Vagina (tissue), 2 donors: ENCODE data around the gene SIAH2.

Source experiments
- POLR2A ChIP-seq, 2 donors: fragments of 450-650 bp; IDR thresholded peaks; one replicate each; pipeline ENCODE4 v1.6.1; 2017; ENCODE audit warnings: antibody characterized with exemption in 2 of 2, mild to moderate bottlenecking in 2 of 2, moderate library complexity in 2 of 2
- POLR2AphosphoS5 ChIP-seq, 2 donors: sonication (generic); formaldehyde crosslinking; IDR thresholded peaks; one replicate each; pipeline ENCODE4 v1.9.0; 2017; ENCODE audit warnings: antibody characterized with exemption in 2 of 2, mild to moderate bottlenecking in 2 of 2, low read depth in 1 of 2; ENCODE audit not compliant: insufficient read depth in 1 of 2
- TF ChIP-seq, protein P1 (sequence below), 3 experiments: fragments of 450-650 bp in 2 of 3; fragments of 200-600 bp in 1 of 3; sonication (generic) in 1 of 3; IDR thresholded peaks; one replicate each; pipeline ENCODE4 v1.5.1; 2017 to 2019; ENCODE audit warnings: antibody characterized with exemption in 3 of 3, mild to moderate bottlenecking in 2 of 3, moderate library complexity in 2 of 3

GRCh38 chr3:150770681-150771080 lies 7.7 kb upstream of the SIAH2 start:
- TF ChIP-seq POLR2A (IDR thresholded peaks at IDR 0.05) (no peak), POLR2AphosphoS5 (IDR thresholded peaks at IDR 0.05; ENCODE audit: insufficient read depth in 1 of 2, low read depth in 1 of 2) (no peak)
- TF ChIP-seq, protein P1, sequence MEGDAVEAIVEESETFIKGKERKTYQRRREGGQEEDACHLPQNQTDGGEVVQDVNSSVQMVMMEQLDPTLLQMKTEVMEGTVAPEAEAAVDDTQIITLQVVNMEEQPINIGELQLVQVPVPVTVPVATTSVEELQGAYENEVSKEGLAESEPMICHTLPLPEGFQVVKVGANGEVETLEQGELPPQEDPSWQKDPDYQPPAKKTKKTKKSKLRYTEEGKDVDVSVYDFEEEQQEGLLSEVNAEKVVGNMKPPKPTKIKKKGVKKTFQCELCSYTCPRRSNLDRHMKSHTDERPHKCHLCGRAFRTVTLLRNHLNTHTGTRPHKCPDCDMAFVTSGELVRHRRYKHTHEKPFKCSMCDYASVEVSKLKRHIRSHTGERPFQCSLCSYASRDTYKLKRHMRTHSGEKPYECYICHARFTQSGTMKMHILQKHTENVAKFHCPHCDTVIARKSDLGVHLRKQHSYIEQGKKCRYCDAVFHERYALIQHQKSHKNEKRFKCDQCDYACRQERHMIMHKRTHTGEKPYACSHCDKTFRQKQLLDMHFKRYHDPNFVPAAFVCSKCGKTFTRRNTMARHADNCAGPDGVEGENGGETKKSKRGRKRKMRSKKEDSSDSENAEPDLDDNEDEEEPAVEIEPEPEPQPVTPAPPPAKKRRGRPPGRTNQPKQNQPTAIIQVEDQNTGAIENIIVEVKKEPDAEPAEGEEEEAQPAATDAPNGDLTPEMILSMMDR (IDR thresholded peaks at IDR 0.05) = no peak
